Left lung (tissue), 10 donors: ENCODE results near the gene SLC49A3. TPM values are rescaled to one million over a fixed set of nuclear protein-coding genes. Genes with fewer than 3 reads are reported as not detected.

ENCODE experiments used
- ATAC-seq: fragments of 200-7000 bp; cut with Tn5 transposase; one replicate; pipeline ENCODE4 v1.9.1; 2020; ENCODE audit warnings: moderate library complexity
- DNase-seq, 4 donors: peaks; one replicate each; pipeline ENCODE4 v3.0.0-alpha.2; 2013 to 2020
- H3K27ac ChIP-seq, 2 donors: fragments of 200-600 bp; sonication (generic) in 1 of 2; one replicate each; pipeline versions ENCODE4 v1.5.0 to v1.8.0; 2020 to 2021
- H3K27me3 ChIP-seq, 2 donors: fragments of 200-600 bp; sonication (generic) in 1 of 2; one replicate each; pipeline versions ENCODE4 v1.5.0 to v1.8.0; 2020 to 2021
- H3K36me3 ChIP-seq, 2 donors: fragments of 200-600 bp; sonication (generic) in 1 of 2; one replicate each; pipeline versions ENCODE4 v1.5.0 to v1.8.0; 2020 to 2021
- H3K4me1 ChIP-seq, 2 donors: fragments of 200-600 bp; one replicate each; pipeline ENCODE4 v1.8.0; 2021
- H3K4me3 ChIP-seq, 2 donors: fragments of 200-600 bp; sonication (generic) in 1 of 2; one replicate each; pipeline versions ENCODE4 v1.5.0 to v1.8.0; 2020 to 2021; ENCODE audit warnings: mild to moderate bottlenecking in 1 of 2
- H3K9me3 ChIP-seq, 2 donors: fragments of 200-600 bp; sonication (generic) in 1 of 2; one replicate each; pipeline versions ENCODE4 v1.5.0 to v1.8.0; 2020 to 2021
- CTCF ChIP-seq, 2 donors: fragments of 200-600 bp; sonication (generic) in 1 of 2; IDR thresholded peaks; one replicate each; pipeline versions ENCODE4 v1.5.0 to v1.8.0; 2021; ENCODE audit warnings: antibody characterized with exemption in 2 of 2
- intact Hi-C, 2 donors: fragments of 100-400 bp; cut with DNase I; formaldehyde crosslinking; loops; one replicate each; pipeline versions ENCODE4 v1.11.2 to v1.14.2; 2022
- polyA plus RNA-seq, 6 donors: library from polyadenylated mRNA; unstranded; fragments of 120-200 nt; gene quantifications; one replicate each; pipeline ENCODE4 v1.2.1, GENCODE V29; 2013; ENCODE audit not compliant: insufficient read length in 6 of 6
- total RNA-seq, 2 donors: library from RNA; stranded (reverse); fragmentation: NEBNext Ultra II Directional; extraction: Animal tissue kit (Norgen Biotek cat#: 25700); gene quantifications; one replicate each; pipeline ENCODE4 v1.2.1, GENCODE V29; 2021
- donor health status: DM: no; HTN: yes; CAD: no.
- donor health status: DM: no; HTN: no; CAD: no.

SLC49A3 gene
- total and polyA plus RNA-seq, 8 donors = 7.4 to 27.5 (median 8.8) TPM

- Histone ChIP-seq H3K27ac (no peak overlapping the region), H3K9me3 (no peaks in the 10 kb centered on the region), H3K36me3 (peaks cover 0 to 8% of the 10 kb centered on the region in 2 donors), H3K4me1 (peaks cover 0 to 15% of the 10 kb centered on the region in 2 donors), H3K4me3 (no peak overlapping the region), H3K27me3 (no peaks in the 10 kb centered on the region)
- DNase-seq (no peak), ATAC-seq (no peak)
- no peak for TF ChIP-seq CTCF (IDR thresholded peaks at IDR 0.05)
- intact Hi-C loops = no loop called here
Measured at GRCh38 chr4:714087-714486, 25.1 kb upstream of the SLC49A3 start.

GRCh38 chr4:712916-713632 is 24.1 kb upstream of the SLC49A3 start:
- no peak for TF ChIP-seq CTCF (IDR thresholded peaks at IDR 0.05)
- ATAC-seq = no peak
- no peak overlapping the region for H3K4me3 ChIP-seq
- H3K27me3 ChIP-seq = no peaks in the 10 kb centered on the region
- H3K9me3 ChIP-seq = no peaks in the 10 kb centered on the region
- H3K36me3 ChIP-seq = peaks cover 0 to 8% of the 10 kb centered on the region in 2 donors
- H3K4me1 ChIP-seq = peaks cover 5 to 24% of the 10 kb centered on the region in 2 donors
- intact Hi-C loops = no loop called here
- no peak overlapping the region for H3K27ac ChIP-seq
- no peak for DNase-seq

GRCh38 chr4:712093-712492 is 23.1 kb upstream of the SLC49A3 start:
- Histone ChIP-seq H3K27me3 (no peaks in the 10 kb centered on the region), H3K4me3 (no peak overlapping the region), H3K36me3 (peaks cover 0 to 8% of the 10 kb centered on the region in 2 donors), H3K4me1 (peaks cover 10 to 30% of the 10 kb centered on the region in 2 donors), H3K27ac (no peak overlapping the region), H3K9me3 (no peaks in the 10 kb centered on the region)
- ATAC-seq = no peak
- DNase-seq = no peak
- intact Hi-C loops = no loop called here
- TF ChIP-seq CTCF (IDR thresholded peaks at IDR 0.05) = no peak

- ATAC-seq (no peak), DNase-seq (no peak)
Measured at GRCh38 chr4:710916-711315, 22.0 kb upstream of the SLC49A3 start.

More at GRCh38 chr4:710916-711315, 22.0 kb upstream of the SLC49A3 start:
- H3K27ac ChIP-seq = no peak overlapping the region
- no peak overlapping the region for H3K4me3 ChIP-seq
- no peak for TF ChIP-seq CTCF (IDR thresholded peaks at IDR 0.05)
- no peaks in the 10 kb centered on the region for H3K27me3 ChIP-seq
- no peaks in the 10 kb centered on the region for H3K9me3 ChIP-seq
- intact Hi-C loops = no loop called here
- H3K36me3 ChIP-seq = peaks cover 0 to 8% of the 10 kb centered on the region in 2 donors
- H3K4me1 ChIP-seq = peaks cover 13 to 34% of the 10 kb centered on the region in 2 donors
